HG02588 (cell line): ENCODE data around the gene EFNA2.

Source experiments
- ATAC-seq: cut with Tn5 transposase; IDR thresholded peaks from one replicate; pipeline ENCODE4 v1.9.1; 2021; ENCODE audit warnings: mild to moderate bottlenecking, moderate library complexity; ENCODE audit not compliant: unreplicated experiment

The EFNA2 gene

GRCh38 chr19:1282588-1283206, 3.0 kb upstream of the EFNA2 start:
- no peak for ATAC-seq

GRCh38 chr19:1283207-1283916, 2.3 kb upstream of the EFNA2 start:
- ATAC-seq, result no peak

- no peak for ATAC-seq
These were observed 1.8 kb upstream of the EFNA2 start for GRCh38 chr19:1283917-1284292.

GRCh38 chr19:1284293-1284978, 1.2 kb upstream of the EFNA2 start:
- no peak for ATAC-seq

- no peak for ATAC-seq
These were observed 515 bp upstream of the EFNA2 start for GRCh38 chr19:1284979-1285736.

GRCh38 chr19:1286487-1287353, 1.0 kb downstream of the EFNA2 start:
- ATAC-seq, result no peak

GRCh38 chr19:1287354-1288225, 1.9 kb downstream of the EFNA2 start:
- no peak for ATAC-seq

GRCh38 chr19:1288226-1288612, 2.5 kb downstream of the EFNA2 start:
- ATAC-seq, result no peak

GRCh38 chr19:1288833-1289685, 3.4 kb downstream of the EFNA2 start:
- no peak for ATAC-seq

GRCh38 chr19:1289686-1290025, 4.0 kb downstream of the EFNA2 start:
- no peak for ATAC-seq

- no peak for ATAC-seq
These were observed 4.6 kb downstream of the EFNA2 start for GRCh38 chr19:1290196-1290702.

- no peak for ATAC-seq
These were observed 5.3 kb downstream of the EFNA2 start for GRCh38 chr19:1290703-1291651.

GRCh38 chr19:1291761-1292418, 6.2 kb downstream of the EFNA2 start:
- no peak for ATAC-seq

- no peak for ATAC-seq
These were observed 6.9 kb downstream of the EFNA2 start for GRCh38 chr19:1292419-1293151.

- no peak for ATAC-seq
These were observed 8.3 kb downstream of the EFNA2 start for GRCh38 chr19:1293782-1294604.
